Activated CD4-positive, alpha-beta T cell treated with anti-CD3 and anti-CD28 coated beads, Interleukin-2, amount 10 ng/mL, durations not matched to agents 24 days and 14 days (primary cell): Measurements from ENCODE around the gene PIEZO2. TPM values are rescaled to one million over a fixed set of nuclear protein-coding genes. Genes with fewer than 3 reads are reported as not detected.

Source experiments
- DNase-seq: peaks from one replicate; pipeline ENCODE4 v3.0.0; 2022
- H3K27ac Mint-ChIP-seq: one replicate; pipeline ENCODE4 v1.8.0; 2022; ENCODE audit warnings: mild to moderate bottlenecking, mixed read lengths
- H3K27me3 Mint-ChIP-seq: one replicate; pipeline ENCODE4 v1.8.0; 2022; ENCODE audit warnings: mixed read lengths
- H3K36me3 Mint-ChIP-seq: one replicate; pipeline ENCODE4 v1.8.0; 2022; ENCODE audit warnings: low read depth, mild to moderate bottlenecking, mixed read lengths
- H3K4me1 Mint-ChIP-seq: one replicate; pipeline ENCODE4 v1.8.0; 2021; ENCODE audit warnings: mixed read lengths
- H3K4me3 Mint-ChIP-seq: one replicate; pipeline ENCODE4 v1.8.0; 2022; ENCODE audit warnings: mild to moderate bottlenecking, moderate library complexity, mixed read lengths
- H3K9me3 Mint-ChIP-seq: one replicate; pipeline ENCODE4 v1.8.0; 2021; ENCODE audit warnings: mixed read lengths
- intact Hi-C: fragments of 100-400 bp; cut with micrococcal nuclease; formaldehyde crosslinking; loops from one replicate; pipeline ENCODE4 v1.15.1; 2023
- total RNA-seq: library from RNA; stranded (reverse); gene quantifications from 2 replicates; pipeline ENCODE4 v1.2.3, GENCODE V29; 2022

The PIEZO2 gene
- total RNA-seq, 1 donor from 2014 or later = not detected

GRCh38 chr18:10878703-10879102 lies 270.7 kb downstream of the PIEZO2 start:
- intact Hi-C loops = no loop called here
- Mint-ChIP-seq H3K27me3 (no peaks in the 10 kb centered on the region), H3K27ac (no peak overlapping the region), H3K4me3 (no peak overlapping the region), H3K36me3 (no peaks in the 10 kb centered on the region), H3K9me3 (no peaks in the 10 kb centered on the region), H3K4me1 (no peaks in the 10 kb centered on the region)
- no peak for DNase-seq

DNA sequence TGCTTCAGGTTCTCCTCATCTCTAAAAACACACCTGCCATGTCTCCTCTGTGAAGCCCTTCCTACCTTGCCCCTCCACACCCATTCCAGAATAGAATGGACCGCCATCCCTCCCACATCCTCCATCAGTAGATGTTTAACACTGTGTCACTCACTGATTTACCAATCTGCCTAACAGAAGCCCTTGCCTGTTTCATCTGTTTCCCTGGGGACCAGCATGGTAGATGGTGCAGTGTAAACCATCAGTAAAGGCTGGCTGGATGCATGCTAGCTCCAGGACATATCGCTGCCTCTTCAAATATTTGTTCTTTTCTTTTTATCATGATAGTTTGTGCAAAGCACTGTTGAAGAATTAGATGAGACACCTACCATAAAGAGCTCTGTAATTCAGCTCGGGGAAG lies 271.4 kb downstream of the PIEZO2 start:
- Mint-ChIP-seq H3K27ac (no peak overlapping the region), H3K4me3 (no peak overlapping the region), H3K36me3 (no peaks in the 10 kb centered on the region), H3K27me3 (no peaks in the 10 kb centered on the region), H3K4me1 (no peaks in the 10 kb centered on the region), H3K9me3 (no peaks in the 10 kb centered on the region)
- intact Hi-C loops = no loop called here
- no peak for DNase-seq

DNA sequence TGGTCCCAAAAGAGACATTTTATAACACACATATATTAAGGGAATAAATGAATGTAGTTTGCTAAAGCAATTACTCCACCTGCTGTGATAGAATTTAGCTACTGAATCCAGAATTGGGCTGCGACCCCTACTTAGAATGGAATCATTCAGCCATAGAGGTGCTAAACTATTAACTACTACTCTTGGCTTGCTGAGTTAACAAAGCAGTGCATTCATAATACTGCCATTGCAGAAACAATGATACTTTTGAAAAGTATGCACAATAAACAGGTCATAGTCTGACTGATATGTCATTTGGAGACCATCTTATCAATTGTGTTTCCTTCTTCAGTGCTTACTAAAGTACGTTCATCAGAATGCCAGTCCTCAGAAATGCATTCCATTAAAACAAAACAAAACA lies 273.6 kb downstream of the PIEZO2 start:
- no peaks in the 10 kb centered on the region for H3K27me3 Mint-ChIP-seq
- H3K36me3 Mint-ChIP-seq = no peaks in the 10 kb centered on the region
- H3K27ac Mint-ChIP-seq = no peak overlapping the region
- no peaks in the 10 kb centered on the region for H3K4me1 Mint-ChIP-seq
- intact Hi-C loops = no loop called here
- H3K4me3 Mint-ChIP-seq = no peak overlapping the region
- no peak for DNase-seq
- H3K9me3 Mint-ChIP-seq = no peaks in the 10 kb centered on the region

GRCh38 chr18:10872304-10872703 lies 277.1 kb downstream of the PIEZO2 start:
- no peak for DNase-seq
- Mint-ChIP-seq H3K36me3 (no peaks in the 10 kb centered on the region), H3K4me3 (no peak overlapping the region), H3K27ac (no peak overlapping the region), H3K4me1 (no peaks in the 10 kb centered on the region), H3K9me3 (no peaks in the 10 kb centered on the region), H3K27me3 (no peaks in the 10 kb centered on the region)
- intact Hi-C loops = no loop called here

DNA sequence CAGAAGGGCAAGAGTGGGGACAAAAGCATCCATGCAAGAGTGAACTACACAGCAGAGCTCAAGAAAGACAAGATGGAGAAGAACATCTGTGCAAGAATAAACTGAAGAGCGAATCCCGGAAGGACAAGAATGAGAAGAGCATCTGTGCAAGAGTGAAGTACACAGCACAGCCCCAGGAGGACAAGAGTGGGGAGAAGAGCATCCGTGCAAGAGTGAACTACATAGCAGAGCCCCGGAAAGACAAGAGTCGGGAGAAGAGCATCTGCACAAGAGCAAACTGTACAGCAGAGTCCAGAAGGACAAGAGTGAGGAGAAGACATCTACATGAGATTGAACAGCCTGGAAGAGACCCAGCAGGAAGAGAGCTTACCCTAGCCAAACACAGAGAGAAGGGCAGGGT lies 284.6 kb downstream of the PIEZO2 start:
- H3K36me3 Mint-ChIP-seq = no peaks in the 10 kb centered on the region

GRCh38 chr18:10863026-10863425 lies 286.3 kb downstream of the PIEZO2 start:
- no peak overlapping the region for H3K27ac Mint-ChIP-seq
- H3K9me3 Mint-ChIP-seq = no peaks in the 10 kb centered on the region
- H3K27me3 Mint-ChIP-seq = peaks cover 2% of the 10 kb centered on the region
- no peaks in the 10 kb centered on the region for H3K4me1 Mint-ChIP-seq
- no peaks in the 10 kb centered on the region for H3K36me3 Mint-ChIP-seq
- DNase-seq = no peak
- no peak overlapping the region for H3K4me3 Mint-ChIP-seq
- intact Hi-C loops = no loop called here

More for the DNA sequence above, 284.6 kb downstream of the PIEZO2 start:
- Mint-ChIP-seq H3K4me3 (no peak overlapping the region), H3K27ac (no peak overlapping the region), H3K27me3 (peaks cover 2% of the 10 kb centered on the region), H3K4me1 (no peaks in the 10 kb centered on the region), H3K9me3 (no peaks in the 10 kb centered on the region)
- intact Hi-C loops = no loop called here
- DNase-seq = no peak

- Mint-ChIP-seq H3K27me3 (peaks cover 2% of the 10 kb centered on the region), H3K4me1 (no peaks in the 10 kb centered on the region), H3K36me3 (no peaks in the 10 kb centered on the region), H3K4me3 (no peak overlapping the region), H3K27ac (no peak overlapping the region), H3K9me3 (no peaks in the 10 kb centered on the region)
- intact Hi-C loops = no loop called here
- no peak for DNase-seq
Observed at GRCh38 chr18:10860928-10861327, 288.4 kb downstream of the PIEZO2 start.

DNA sequence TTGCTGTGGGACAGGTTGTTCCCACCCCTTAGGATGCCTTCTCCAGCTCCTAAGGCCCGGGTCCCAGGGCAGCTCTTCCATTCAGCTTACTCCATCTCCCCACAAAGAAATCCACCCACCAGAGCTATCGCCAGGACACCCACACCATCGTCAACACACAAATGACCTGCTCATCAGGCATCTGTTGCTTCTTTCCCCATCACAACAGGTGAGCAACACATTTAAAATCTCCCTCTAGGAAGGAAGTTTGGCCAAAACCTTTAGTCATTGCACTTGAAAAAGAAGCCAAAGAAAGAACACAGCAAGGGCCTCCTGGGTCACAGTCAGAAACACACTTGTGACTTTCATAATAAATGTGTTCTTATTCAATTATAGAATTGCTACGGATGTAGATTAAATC lies 289.0 kb downstream of the PIEZO2 start:
- Mint-ChIP-seq H3K4me1 (no peaks in the 10 kb centered on the region), H3K4me3 (no peak overlapping the region), H3K9me3 (no peaks in the 10 kb centered on the region), H3K27me3 (peaks cover 2% of the 10 kb centered on the region), H3K27ac (no peak overlapping the region), H3K36me3 (no peaks in the 10 kb centered on the region)
- no peak for DNase-seq
- intact Hi-C loops = no loop called here

DNA sequence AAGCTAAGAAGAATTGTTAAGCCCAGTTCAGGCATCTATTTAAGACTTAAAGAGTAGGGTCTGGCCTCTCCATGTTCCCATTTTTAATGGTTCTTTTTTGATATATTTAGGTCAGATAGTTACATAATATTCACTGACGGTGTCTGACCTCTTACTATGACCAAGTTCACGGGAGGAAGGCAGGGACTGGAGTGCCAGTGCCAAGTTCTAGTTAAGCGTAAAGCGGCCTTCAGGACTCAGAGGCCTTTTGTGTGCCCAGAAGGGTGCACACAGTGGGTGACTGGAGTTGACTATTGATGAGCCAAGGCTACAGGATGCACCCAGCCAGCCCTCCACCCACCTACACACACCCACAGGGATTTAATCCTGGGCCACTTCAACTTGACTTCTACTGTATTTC lies 290.9 kb downstream of the PIEZO2 start:
- Mint-ChIP-seq H3K36me3 (no peaks in the 10 kb centered on the region), H3K4me1 (no peaks in the 10 kb centered on the region), H3K27me3 (peaks cover 2% of the 10 kb centered on the region), H3K27ac (no peak overlapping the region), H3K4me3 (no peak overlapping the region), H3K9me3 (no peaks in the 10 kb centered on the region)
- intact Hi-C loops = no loop called here
- DNase-seq = no peak

- Mint-ChIP-seq H3K36me3 (no peaks in the 10 kb centered on the region), H3K27ac (no peak overlapping the region), H3K4me3 (no peak overlapping the region), H3K9me3 (no peaks in the 10 kb centered on the region), H3K27me3 (peaks cover 6% of the 10 kb centered on the region), H3K4me1 (no peaks in the 10 kb centered on the region)
- intact Hi-C loops = no loop called here
- DNase-seq = no peak
Observed at GRCh38 chr18:10856132-10856531, 293.2 kb downstream of the PIEZO2 start.

DNA sequence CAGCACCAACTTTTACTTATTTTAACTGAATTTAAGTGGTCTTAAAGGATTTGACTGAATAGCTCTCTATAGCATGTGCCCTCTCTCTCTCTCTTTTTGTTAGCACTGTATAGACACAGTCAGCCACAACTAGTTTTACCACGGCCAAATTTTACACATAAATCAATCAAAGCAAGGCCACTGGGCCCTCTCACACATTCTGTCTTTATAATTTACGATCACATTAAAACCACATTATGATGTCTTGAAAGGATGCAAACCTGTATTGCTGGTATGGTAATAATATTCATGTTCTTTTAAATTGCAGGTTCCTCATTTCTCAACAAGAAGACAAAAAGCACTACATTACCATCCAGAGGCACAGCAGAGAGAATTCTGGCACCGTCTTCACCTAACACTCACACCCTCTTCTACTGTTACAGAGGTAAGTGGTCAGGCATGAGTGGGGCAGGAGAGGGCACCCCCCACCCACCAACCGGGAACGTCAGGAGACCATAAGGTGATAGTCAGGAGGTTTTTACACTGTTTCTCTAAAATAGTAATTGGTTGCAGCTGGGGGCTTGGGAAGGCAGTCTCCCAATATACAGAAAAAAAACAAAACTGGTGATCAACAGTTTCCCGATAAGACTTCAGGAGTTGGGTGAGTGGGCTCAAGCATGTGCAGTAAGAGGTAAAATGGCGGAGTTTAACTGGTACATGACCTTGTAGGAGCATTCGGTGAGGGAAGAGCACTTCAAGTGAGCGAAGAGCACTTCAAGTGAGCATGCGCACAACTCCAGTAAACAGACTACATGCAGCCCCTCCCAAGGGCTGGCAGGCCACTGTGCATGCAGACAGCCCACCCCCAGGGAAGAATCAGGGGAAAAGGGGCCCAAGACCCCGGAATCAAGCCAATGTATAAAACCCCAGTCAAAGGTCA lies 296.7 kb downstream of the PIEZO2 start:
- intact Hi-C loops = loop anchor here (5.0 kb wide), 2 partner anchors 300 to 700 kb away; no protein-coding TSS in a partner anchor
- no peaks in the 10 kb centered on the region for H3K36me3 Mint-ChIP-seq

DNA sequence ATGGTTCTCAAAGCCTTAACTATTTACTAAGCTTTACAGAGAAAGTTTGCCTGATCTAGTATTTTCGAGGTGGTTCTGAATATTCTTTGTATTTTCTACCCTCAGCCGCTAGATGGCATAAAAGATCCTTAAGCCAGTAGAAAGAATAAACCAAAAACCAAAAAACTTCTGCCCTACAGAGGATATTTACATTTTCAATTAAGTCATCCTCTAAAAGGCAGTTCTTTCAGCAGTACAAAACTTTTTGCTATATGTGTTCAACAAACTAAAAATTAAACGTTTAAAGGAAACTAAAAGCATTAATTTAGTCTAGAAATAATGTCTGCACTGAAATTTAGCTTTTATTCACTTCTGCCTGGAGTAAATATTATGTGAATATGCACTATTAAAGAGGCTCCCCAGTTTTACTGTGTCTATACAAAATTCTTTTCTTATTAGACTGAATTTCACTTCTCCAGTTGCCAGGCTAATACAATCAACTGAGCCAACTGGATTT lies 297.5 kb downstream of the PIEZO2 start:
- peaks cover 4% of the 10 kb centered on the region for H3K27me3 Mint-ChIP-seq
- H3K27ac Mint-ChIP-seq = no peak overlapping the region
- no peaks in the 10 kb centered on the region for H3K9me3 Mint-ChIP-seq
- no peak overlapping the region for H3K4me3 Mint-ChIP-seq
- intact Hi-C loops = loop anchor here (1.0 to 5.0 kb wide), 3 partner anchors 189 to 700 kb away; no protein-coding TSS in a partner anchor
- H3K4me1 Mint-ChIP-seq = no peaks in the 10 kb centered on the region
- H3K36me3 Mint-ChIP-seq = no peaks in the 10 kb centered on the region
- no peak for DNase-seq

More for the DNA sequence above, 296.7 kb downstream of the PIEZO2 start:
- no peak for DNase-seq
- no peak overlapping the region for H3K4me3 Mint-ChIP-seq
- H3K4me1 Mint-ChIP-seq = no peaks in the 10 kb centered on the region
- H3K27ac Mint-ChIP-seq = no peak overlapping the region
- H3K9me3 Mint-ChIP-seq = no peaks in the 10 kb centered on the region
- peaks cover 4% of the 10 kb centered on the region for H3K27me3 Mint-ChIP-seq

- Mint-ChIP-seq H3K4me1 (no peaks in the 10 kb centered on the region), H3K4me3 (no peak overlapping the region), H3K36me3 (no peaks in the 10 kb centered on the region), H3K27me3 (peaks cover 4% of the 10 kb centered on the region), H3K27ac (no peak overlapping the region), H3K9me3 (no peaks in the 10 kb centered on the region)
- intact Hi-C loops = loop anchor here (1.0 to 5.0 kb wide), 3 partner anchors 190 to 701 kb away; no protein-coding TSS in a partner anchor
- no peak for DNase-seq
Observed at GRCh38 chr18:10850840-10851239, 298.5 kb downstream of the PIEZO2 start.

DNA sequence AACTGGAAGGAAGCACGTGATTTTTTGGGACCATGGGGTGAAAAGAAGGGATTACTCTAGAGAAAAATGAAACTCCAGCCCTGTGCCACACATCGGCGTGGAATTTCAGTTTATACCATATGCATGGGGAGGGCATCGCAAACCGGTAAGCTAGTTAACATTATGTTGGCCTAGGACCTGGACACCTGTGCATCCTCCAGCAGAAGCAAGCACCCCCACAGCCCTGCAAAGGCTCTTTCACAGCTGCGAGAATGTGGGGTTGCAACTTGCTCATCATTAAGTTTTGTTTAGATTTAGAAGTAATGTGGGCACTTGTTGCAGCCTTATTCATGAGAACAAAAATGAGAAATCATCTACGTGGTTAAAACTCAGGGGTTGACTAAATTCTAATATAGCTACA lies 299.2 kb downstream of the PIEZO2 start:
- intact Hi-C loops = loop anchor here (5.0 kb wide), 2 partner anchors 302 to 702 kb away; no protein-coding TSS in a partner anchor
- H3K9me3 Mint-ChIP-seq = no peaks in the 10 kb centered on the region
- H3K36me3 Mint-ChIP-seq = no peaks in the 10 kb centered on the region
- H3K4me1 Mint-ChIP-seq = no peaks in the 10 kb centered on the region
- H3K27me3 Mint-ChIP-seq = peaks cover 4% of the 10 kb centered on the region
- no peak for DNase-seq
- H3K27ac Mint-ChIP-seq = no peak overlapping the region
- H3K4me3 Mint-ChIP-seq = no peak overlapping the region
